Activated T-cell treated with anti-CD3 and anti-CD28 coated beads for 48 hours (primary cell): ENCODE results near the gene IL1B.

Experiments used
- DNase-seq: peaks from one replicate; pipeline ENCODE4 v3.0.0-alpha.2; 2020; ENCODE audit warnings: low read depth

The IL1B gene

DNA sequence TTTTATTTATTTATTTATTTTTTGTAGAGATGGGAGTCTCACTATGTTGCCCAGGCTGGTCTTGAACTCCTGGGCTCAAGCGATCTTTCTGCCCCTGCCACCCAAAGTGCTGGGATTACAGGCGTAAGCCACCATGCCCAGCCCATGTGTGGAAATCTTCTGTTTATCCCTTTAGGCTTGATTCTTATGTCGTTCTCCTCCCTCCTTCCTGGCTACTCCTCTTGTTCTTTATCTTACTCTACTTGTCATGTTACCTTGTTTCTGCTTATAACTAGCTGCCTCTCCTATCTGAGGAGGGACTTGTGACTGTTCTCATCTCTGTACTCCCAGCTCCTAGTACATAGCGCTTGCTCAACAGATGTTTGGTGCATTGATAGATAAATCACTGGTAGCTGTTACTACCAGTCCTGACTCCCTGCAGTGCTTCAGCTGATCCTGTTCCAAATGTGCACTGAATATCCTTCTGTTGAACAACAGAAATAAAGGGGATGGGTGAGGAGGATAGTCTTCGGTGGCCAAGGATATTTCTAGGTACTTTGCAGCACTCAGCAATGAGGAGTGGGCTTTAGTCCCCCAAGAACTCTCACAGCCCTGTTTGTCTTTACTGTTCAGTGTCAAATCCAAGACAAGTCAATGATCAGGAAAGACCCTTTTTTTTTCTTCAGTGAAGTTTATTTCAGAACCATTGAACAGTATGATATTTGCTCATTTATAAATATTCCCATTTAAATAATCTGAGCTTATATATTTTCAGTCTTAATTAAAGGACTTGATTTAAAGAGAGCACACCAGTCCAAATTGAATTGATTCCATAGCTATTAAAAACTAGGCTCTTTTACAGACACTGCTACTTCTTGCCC is 7.2 kb downstream of the IL1B start:
- DNase-seq, result no peak

DNA sequence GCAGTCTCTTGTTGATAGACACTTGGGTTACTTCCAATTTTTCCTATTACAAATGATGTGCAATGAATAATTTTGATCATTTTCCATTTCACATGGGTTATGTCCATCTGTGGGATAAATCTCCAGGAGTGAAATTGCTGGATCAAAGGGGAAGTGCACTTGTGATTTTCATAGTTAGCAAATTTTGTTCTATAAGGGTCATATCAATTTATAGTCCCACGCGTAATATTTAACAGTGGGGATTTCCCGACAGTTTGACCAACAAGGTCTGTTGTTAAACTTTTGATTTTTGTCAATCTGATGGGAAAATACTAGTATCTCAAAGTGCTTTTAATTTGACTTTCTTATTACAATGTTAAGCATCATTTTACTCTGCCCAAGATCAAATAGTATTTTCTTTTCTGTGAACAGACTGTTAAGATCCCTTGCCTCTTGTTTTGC is 8.3 kb downstream of the IL1B start:
- no peak for DNase-seq

DNA sequence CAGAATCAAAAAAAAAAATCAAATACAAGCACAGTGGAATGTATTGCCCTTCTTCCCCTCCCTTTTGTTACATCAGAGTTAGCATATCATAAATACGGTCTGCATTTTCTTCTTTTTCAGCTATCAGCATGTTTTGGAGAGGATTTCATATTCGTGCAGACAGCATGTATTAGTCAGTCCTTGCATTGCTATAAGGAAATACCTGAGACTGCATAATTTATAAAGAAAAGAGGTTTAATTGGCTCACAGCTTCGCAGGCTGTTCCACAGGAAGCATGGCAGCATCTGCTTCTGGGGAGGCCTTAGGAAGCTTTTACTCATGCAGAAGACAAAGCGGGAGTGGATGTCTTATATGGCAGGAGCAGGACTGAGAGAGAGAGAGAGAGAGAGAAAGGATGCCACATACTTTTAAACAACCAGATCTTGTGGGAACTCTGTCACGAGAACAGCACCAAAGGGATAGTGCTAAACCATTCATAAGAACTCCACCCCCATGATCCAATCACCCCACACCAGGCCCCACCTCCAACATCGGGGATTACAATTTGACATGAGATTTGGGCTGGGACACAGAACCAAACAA is 8.9 kb downstream of the IL1B start:
- no peak for DNase-seq

DNA sequence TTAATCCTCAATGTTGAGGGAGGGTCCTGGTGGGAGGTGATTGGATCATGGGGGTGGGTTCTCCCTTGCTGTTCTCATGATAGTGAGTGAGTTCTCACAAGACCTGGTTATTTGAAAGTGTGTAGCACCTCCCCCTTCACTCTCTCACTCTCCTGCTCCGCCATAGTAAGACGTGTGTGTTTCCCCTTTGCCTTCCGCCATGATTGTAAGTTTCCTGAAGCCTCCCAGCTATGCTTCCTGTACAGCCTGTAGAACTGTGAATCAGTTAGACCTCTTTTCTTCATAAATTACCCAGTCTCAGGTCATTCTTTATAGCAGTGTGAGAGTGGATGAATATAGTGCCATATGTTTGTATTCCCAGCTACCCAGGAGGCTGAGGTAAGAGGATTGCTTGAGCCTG is 9.6 kb downstream of the IL1B start:
- no peak for DNase-seq

DNA sequence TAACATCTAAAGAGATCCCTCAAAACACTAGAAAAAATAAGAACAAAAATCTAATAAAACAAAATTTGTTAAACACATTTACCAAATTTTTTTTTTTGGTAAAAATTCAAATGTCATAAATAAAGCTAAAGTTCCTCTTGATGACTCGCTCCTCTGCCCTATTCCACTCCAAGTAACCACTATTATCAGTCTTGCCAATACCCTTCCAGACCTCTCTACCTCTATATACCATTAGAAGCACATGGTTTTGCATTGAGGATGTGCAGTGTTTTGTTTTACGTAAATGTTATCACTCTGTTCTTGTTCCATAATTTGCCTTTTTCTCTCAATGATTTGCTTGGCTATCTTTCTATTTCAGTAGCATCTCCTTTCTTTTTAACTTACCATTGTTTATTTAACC is 10.9 kb downstream of the IL1B start:
- DNase-seq, result no peak

DNA sequence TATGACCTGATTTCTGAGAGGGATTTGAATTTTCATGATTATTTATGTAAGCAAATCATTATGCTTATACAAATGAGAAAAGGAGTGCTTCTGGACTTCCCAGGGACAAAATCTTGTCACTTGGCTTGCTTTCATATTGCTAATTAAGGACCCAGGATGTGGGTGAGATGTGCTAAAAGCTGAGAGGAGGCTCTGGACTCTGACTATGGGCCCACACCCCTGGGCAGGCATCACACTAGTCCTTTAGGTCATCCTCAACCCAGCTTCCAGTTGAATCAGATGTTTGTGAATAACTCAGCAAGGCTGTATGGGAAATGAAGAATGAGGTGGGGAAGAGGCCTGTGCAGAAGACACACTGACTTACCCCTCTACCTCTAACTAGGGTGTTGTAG is 11.9 kb downstream of the IL1B start:
- no peak for DNase-seq

DNA sequence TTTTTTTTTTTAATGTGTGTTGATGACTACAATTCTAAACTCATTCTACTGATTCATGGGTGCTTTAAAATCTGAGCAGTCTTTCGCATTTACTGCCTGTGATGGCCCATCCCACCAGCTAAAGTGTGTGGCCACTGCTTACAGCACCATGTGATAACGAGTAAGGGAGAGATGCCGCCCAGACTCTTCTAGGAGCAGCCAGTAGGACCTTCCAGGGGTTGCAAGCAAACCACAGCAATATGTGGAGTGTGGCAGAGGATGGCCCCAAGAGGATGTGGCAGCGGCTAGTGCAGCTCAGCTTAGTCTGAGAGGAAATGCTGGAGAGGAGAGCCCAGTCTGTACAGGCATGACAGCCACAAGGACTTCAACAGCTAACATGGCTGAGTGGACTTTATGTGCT is 14.9 kb downstream of the IL1B start:
- peak; percentile 11 for DNase-seq

DNA sequence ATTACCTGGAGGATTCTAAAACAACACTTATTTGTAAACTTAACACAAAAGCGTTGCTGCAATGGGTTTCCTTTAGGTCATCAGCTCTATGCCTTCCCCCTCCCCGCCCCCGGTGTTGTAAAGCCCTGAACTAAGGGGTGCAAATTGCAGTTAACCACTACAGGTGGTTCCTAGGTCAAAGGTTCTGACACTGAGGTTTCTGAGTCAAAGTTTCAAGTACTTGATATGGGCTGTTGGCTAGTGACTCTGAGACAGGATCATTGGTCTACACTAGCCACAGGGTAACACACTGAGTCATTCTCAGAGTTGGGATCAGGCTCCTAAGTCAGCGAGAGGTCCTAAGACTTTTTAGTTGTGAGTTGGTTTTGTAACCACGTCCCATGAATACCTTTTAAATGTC is 15.4 kb downstream of the IL1B start:
- DNase-seq, result peak; percentile 57

DNA sequence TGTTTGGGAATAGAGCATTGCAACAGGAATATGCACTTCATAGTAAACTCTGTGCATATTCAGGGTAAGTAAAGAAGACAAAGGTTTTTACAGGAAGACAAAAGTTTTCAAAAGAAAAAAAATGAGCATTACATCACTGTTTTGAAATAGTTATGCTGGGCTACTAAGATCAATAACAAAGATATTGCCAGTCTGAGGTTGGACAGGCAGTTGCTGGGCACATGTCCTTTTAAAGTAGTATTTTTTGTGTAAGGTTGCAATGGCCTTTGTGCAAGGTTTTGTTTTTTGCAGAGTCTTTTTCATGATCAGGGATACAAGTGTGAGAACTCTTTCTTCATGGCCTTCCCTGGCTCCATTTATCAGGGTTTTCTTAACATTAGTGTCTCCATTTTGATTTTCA is 16.2 kb downstream of the IL1B start:
- no peak for DNase-seq

DNA sequence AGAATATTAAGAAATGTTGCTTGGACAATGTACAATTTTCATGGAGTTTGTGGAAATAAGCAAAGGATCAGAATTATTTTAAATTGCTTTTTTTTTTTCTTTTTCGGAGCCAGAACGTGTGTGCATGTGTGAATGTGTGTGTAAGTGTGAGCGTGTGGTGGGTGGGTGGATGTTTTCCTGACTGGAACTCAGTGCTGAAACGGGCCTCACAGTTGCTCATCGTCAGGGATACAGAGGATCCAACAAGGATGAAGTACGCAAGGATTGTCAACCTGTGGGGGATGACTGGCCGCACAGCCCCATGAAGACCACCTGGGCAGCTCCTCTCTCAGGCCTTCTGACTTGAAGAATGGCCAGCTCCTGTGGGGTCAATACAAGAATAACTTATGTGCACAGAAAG is 17.5 kb downstream of the IL1B start:
- DNase-seq, result no peak

DNA sequence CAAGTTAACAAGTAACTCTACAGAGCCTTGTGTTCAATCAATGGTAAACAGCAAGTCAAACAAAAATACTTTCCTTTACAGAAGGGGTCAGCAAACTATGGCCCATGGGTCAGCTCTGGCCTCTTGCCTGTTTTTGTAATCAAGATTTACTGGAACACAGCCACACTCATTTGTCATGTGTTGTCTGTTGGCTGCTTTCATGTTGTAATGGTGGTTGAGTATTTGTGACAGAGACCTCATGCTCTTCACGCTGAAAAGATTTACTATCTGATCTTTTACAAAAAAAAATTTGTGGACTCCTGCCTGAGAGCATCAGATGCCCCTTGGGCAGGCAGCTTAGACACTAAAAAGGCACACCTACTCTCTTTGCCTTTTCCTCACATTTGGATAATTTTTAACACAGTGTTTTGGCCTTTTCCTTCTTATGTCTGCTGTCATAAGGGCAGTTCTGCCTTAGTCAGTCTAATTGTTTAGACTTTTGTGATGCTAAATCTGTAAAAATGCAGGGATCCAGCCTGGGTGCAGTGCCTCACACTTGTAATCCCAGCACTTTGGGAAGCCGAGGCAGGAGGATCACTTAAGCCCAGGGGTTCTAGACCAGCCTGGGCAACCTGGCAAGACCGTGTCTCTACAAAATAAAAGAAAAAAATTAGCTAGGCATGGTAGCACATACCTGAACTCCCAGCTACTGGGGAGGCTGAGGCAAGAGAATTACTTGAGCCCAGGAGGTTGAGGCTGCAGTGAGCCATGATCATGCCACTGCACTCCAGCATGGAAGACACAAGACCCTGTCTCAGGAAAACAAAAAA is 18.3 kb downstream of the IL1B start:
- no peak for DNase-seq

DNA sequence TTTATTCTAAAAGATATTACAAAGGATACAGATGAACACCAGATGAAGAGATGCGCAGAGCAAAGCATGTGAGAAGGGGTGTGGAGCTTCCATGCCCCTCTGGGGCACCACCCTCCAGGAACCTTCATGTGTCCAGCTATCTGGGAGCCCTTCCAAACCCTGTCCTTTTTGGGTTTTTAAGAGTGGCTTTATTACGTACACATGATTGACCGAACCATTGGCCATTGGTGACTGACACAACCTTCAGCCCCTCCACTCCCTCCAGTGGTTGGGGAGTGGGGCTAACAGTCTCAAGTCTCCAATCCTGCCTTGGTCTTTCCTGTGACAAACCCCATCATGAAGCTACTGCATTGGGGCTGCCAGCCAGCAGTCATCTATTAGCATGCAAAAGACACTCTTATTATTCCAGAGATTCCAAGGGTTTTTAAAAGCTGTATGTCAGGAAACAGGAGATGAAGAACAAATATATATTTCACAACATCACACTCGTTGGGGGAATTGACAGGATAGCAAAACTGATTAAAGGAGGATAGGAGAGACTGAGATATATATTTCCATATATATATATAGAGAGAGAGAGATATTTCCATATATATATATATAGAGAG is 19.4 kb downstream of the IL1B start:
- DNase-seq, result no peak

DNA sequence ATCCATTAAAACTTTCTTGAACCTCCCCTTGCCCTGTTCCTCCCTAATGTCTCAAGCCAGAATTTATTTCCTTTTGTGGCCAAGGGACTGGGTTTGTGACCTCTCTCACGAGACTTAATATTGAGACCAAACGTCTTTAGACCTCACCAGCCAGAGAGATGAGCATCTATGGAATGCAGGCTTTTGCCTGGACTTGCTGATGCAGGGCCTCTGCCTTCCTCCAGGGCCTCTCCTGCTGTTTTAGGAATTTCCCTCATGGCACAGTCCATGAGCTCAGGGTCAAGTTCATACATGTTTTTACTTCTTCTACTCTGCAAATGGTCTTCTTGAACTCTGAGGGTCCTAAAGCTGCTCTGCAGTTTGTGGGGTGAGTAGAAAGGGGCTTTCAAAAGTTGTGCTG is 22.3 kb downstream of the IL1B start:
- no peak for DNase-seq

DNA sequence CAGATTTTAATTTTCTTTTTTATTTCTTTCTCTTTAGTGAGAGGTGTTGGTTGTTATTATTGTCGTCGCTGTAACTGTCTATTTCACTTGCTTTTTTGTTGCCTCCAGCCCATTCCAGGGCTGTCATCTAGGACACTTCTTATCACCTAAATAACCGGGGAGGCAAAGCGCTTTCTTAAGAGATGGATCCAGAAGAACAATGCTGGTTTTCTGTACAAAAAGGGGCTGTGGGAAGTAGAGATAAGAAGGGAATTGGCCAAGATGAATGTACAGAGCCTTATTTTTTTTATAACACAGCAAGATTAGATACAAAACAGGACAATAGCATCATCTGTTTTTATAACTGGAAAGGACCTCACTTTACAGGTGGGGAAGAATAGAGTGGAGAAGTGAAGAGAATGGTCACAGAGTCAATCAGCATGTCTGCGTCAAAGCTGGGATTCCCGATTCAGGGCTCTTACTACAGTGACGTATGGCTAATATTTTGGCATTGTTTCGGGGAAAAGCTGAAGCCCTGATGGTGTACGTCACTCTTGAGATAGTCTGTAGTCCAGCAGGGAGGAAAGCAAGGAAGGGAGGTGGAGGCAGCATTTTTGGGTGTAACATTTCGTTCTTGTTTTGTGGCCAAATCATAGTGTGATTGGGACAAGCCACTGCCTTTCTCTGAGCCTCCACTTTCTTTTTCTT is 23.2 kb downstream of the IL1B start:
- no peak for DNase-seq

DNA sequence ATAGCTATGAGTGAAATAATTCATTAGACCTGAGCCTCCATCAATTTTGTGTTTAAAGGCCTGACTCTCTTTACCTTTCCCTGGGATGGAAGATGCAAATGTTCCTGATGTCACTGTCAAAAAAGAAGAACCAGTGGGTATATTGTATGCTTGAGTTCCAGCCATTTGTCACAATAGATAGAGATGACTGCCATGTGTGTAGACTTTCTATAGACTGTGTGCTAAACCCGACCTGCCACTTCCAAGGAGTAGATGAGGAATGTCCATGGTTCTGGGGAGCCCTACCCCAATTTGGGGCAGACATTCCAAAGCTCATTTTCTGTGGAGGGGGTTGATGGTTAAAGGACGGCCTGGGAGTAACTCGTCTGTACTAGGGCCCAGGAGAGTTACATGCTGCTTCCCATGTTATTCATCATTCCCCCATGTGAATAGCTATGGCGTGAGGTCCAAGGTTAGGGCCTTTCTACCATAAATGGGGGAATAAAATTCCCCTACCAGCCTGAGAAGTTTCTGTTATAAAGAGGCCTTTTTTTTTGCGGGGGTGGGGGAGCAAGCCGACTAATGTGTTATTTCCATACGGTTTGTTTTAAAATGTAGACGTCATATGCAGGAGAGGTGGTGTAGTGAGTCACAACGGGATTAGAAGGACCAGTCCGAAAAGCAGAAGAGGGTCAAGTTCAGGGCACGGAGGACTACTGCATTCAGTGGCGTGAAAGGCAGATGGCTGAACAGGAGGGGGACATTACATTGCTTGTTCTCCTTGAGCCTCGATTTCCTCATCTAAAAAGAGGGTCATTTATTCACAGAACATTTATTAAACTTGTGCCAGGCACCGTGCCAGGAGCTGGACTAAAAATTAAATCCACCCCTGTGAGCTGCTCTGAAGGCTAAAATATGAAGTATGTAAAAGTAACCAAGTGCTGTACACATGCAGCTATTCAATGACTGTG is 24.0 kb downstream of the IL1B start:
- no peak for DNase-seq

DNA sequence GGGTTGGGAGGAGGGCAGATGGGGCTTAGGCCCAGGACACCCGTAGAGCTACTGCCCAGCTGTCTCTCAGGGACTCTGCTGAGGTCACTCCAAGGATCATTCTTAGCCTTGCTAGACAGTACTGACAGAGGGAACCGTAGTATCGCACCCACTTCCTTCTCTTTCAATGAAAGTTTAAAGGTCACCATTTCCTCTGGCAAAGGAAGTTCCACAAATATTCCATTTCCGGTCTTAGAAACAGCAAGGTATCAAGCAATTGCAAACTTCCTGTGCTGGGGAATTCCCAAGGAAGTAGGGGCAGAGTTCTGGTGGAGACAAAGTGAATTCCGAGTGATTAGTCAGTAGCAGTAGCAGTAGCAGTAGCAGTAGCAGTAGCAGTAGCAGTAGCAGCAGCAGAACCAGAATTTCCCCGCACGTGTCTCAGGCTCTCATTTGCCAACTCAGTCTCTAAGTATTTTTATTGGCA is 24.7 kb downstream of the IL1B start:
- DNase-seq, result no peak

DNA sequence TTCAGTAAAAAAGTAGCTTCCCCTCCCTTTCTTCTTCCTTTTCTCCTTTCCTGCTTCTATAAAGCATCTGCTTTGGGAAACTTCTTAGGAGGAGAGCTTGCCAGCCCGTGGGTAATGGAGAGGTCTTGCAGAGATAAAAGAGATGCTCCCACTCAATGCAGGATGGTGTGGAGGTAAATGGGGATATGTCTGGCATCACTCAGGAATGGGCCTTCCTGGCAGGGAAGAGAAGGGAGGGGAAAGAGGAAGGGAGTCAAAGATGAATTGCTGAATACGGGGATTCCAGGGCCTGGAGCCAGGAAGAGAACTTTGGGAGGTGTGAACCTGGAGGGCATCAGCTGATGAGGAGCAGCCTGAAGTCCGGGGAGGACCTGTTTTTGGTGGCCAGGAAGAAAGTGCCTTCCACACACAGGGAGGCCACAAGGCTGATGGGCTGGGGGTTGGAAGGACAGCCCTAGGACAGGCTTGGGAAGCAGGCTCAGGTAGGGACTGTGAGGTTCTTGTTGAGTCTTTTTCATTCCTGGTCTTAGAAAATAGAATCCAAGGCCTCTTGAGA is 25.2 kb downstream of the IL1B start:
- DNase-seq, result no peak

DNA sequence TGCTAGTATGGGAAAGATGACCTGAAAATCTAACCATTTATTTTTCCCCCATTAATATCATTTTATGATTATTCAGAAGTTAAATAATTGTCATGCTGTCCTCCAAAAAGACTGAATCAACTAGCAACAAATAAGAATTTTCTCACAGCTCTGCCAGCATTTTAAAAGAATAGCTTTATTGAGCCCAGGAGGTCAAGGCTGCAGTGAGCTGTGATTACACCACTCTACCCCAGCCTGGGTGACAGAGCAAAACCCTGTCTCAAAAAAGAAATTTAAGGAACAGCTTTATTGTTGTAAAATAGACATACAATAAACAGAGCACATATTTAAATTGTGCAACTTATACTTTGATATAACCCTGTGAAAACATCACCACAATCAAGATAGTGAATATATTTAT is 27.5 kb downstream of the IL1B start:
- DNase-seq, result no peak

DNA sequence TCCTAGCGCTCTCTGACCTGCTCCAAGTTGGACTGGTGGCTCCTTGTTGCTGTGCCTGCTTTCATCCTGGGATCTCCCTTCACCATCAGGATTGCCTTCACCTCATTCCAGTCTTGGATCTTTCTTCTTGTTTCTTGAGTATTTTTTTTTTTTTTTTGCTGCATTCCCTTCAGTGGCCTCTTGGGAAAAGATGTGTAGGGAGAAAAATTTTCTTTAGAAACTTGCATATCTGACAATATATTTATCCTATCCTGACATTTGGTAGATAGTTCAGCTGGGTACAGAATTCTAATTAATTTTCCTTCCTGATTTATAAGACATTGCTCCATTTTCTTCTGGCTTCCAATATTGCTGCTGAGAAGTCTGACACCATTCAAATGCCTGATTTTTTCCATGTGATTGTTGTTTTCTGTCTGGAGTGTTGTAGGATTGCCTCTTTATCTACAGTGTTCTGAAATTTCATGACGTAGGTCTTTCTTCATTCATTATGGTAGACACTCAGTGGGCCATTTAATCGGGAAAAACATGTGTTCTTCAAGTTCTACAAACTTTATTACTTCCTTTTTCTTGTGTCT is 29.3 kb downstream of the IL1B start:
- no peak for DNase-seq

DNA sequence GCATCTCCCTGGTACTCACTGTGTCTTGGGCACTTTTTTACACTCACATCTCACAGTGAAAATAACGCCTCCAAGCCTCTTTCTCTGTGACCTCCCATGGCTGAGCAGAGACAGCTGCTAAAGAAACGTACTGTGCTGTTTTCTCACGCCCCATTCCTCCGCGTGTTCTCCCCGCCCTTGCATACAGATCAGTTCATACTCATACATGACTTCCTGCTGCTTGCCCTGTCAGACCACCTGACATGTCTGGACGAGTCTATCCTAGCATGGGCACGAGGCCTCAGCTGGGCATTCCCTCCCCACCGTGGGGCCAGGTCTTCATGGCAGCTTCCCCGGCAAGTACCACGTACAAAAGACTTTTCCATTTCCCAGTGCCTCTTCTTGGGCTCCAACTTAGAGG is 31.0 kb downstream of the IL1B start:
- no peak for DNase-seq
